Naive thymus-derived CD4-positive, alpha-beta T cell (primary cell): ENCODE data around the gene HIPK2. TPM values are rescaled to one million over a fixed set of nuclear protein-coding genes. Genes with fewer than 3 reads are reported as not detected.

ENCODE experiments used
- ATAC-seq: fragments of 150-1000 bp; cut with Tn5 transposase; 2 replicates; pipeline ENCODE4 v1.10.0; 2021; ENCODE audit warnings: mild to moderate bottlenecking, moderate library complexity
- CTCF ChIA-PET: fragments of 350-600 bp; sonication (Branson Sonifier 250); formaldehyde crosslinking; loops from one replicate; lab custom pipeline; 2021; ENCODE audit warnings: antibody characterized with exemption; lab: Charles Lee
- POLR2A ChIA-PET: fragments of 350-600 bp; sonication (Branson Sonifier 250); formaldehyde crosslinking; loops from one replicate; lab custom pipeline; 2021; ENCODE audit warnings: antibody characterized with exemption, inconsistent platforms; lab: Charles Lee
- DNase-seq, 9 donors: peaks; one replicate each; pipeline versions ENCODE4 v3.0.0 to v3.0.0-alpha.2; 2020 to 2022; ENCODE audit warnings: mixed read lengths in 1 of 9
- H3K27ac ChIP-seq: one replicate; pipeline ENCODE4 v1.7.0; 2013; ENCODE audit warnings: mild to moderate bottlenecking, low read depth, low read length, moderate library complexity
- H3K27me3 ChIP-seq, 2 donors: one replicate each; pipeline ENCODE4 v1.7.0; 2013; ENCODE audit warnings: low read length in 2 of 2, mild to moderate bottlenecking in 2 of 2, moderate library complexity in 2 of 2; ENCODE audit not compliant: control insufficient read depth in 2 of 2, insufficient read depth in 2 of 2
- H3K36me3 ChIP-seq, 3 experiments: 1 replicate in 2 of 3; 2 replicates in 1 of 3; pipeline ENCODE4 v1.7.0; 2013; ENCODE audit warnings: low read length in 3 of 3, mild to moderate bottlenecking in 3 of 3, moderate library complexity in 1 of 3; ENCODE audit not compliant: insufficient read depth in 3 of 3, control insufficient read depth in 2 of 3
- H3K4me1 ChIP-seq, 2 donors: one replicate each; pipeline ENCODE4 v1.7.0; 2013; ENCODE audit warnings: low read length in 2 of 2, mild to moderate bottlenecking in 2 of 2, moderate library complexity in 1 of 2; ENCODE audit not compliant: control insufficient read depth in 2 of 2, insufficient read depth in 2 of 2
- H3K4me3 ChIP-seq: 2 replicates; pipeline ENCODE4 v1.7.0; 2013; ENCODE audit warnings: mild to moderate bottlenecking, low read length
- H3K9me3 ChIP-seq, 3 experiments: 1 replicate in 2 of 3; 2 replicates in 1 of 3; pipeline ENCODE4 v1.7.0; 2013; ENCODE audit warnings: low read length in 3 of 3; ENCODE audit not compliant: control insufficient read depth in 2 of 3
- H3K27ac Mint-ChIP-seq, 9 donors: one replicate each; pipeline ENCODE4 v1.8.0; 2020 to 2022; ENCODE audit warnings: mixed read lengths in 9 of 9, mild to moderate bottlenecking in 8 of 9, moderate library complexity in 5 of 9, inconsistent platforms in 2 of 9
- H3K27me3 Mint-ChIP-seq, 5 donors: one replicate each; pipeline ENCODE4 v1.8.0; 2021 to 2022; ENCODE audit warnings: mixed read lengths in 5 of 5, mild to moderate bottlenecking in 1 of 5
- H3K36me3 Mint-ChIP-seq, 5 donors: one replicate each; pipeline ENCODE4 v1.8.0; 2020 to 2022; ENCODE audit warnings: mixed read lengths in 5 of 5, mild to moderate bottlenecking in 3 of 5, inconsistent platforms in 1 of 5
- H3K4me1 Mint-ChIP-seq, 7 donors: one replicate each; pipeline ENCODE4 v1.8.0; 2020 to 2022; ENCODE audit warnings: mixed read lengths in 7 of 7, mild to moderate bottlenecking in 3 of 7, inconsistent platforms in 1 of 7
- H3K4me3 Mint-ChIP-seq, 10 donors: one replicate each; pipeline ENCODE4 v1.8.0; 2020 to 2022; ENCODE audit warnings: mild to moderate bottlenecking in 10 of 10, mixed read lengths in 10 of 10, moderate library complexity in 6 of 10, inconsistent platforms in 2 of 10
- H3K9me3 Mint-ChIP-seq, 11 donors: one replicate each; pipeline ENCODE4 v1.8.0; 2020 to 2022; ENCODE audit warnings: mixed read lengths in 11 of 11, mild to moderate bottlenecking in 4 of 11, inconsistent platforms in 1 of 11, moderate library complexity in 1 of 11
- intact Hi-C, 2 donors: fragments of 100-400 bp; cut with micrococcal nuclease; formaldehyde crosslinking; loops; one replicate each; pipeline ENCODE4 v1.15.1; 2023
- polyA plus RNA-seq, 2 donors: library from polyadenylated mRNA; unstranded; fragments of 300-500 nt; fragmentation: Illumina TruSeq; gene quantifications; one replicate each; pipeline ENCODE4 v1.2.3, GENCODE V29; 2021
- total RNA-seq, 6 experiments: library from RNA in 5 of 6; stranded (reverse) in 5 of 6; gene quantifications; 1 replicate in 5 of 6; 2 replicates in 1 of 6; pipeline ENCODE4 v1.2.3 and lab custom pipeline; 2021 to 2026

Gene HIPK2
- total and polyA plus RNA-seq, 7 experiments from 2014 or later, result 4.6 to 44.0 (median 36.1) TPM

DNA sequence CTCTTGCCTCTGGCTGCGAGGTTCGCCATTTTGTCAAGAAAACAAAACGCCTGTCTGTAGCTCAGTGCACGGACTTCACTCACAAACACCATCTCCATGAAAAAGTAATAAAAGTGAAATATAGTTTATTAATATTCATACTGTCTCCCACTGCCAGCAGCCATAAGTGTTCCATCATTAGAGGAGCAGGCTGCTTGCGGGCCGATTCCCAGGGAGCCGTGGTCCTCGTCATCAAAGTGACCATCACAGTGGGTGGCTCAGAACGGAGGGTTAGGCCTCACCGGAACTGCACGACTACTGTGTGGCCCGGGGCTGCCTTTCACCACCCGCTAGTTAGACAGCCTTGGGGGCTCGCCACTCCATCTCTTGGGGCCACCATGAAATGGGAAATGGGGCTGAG is 82.7 kb downstream of the HIPK2 start:
- CTCF ChIA-PET, result no interaction called here
- intact Hi-C loops, result no loop called here
- no peaks in the 10 kb centered on the region for H3K9me3 Mint-ChIP-seq
- no peaks in the 10 kb centered on the region for H3K27me3 Mint-ChIP-seq
- Histone ChIP-seq H3K27me3 (no peaks in the 10 kb centered on the region), H3K4me3 (no peak overlapping the region), H3K27ac (no peak overlapping the region), H3K4me1 (peaks cover 0 to 9% of the 10 kb centered on the region in 2 donors), H3K36me3 (peaks cover 0 to 26% (median 0%) of the 10 kb centered on the region in 3 experiments), H3K9me3 (no peaks in the 10 kb centered on the region)
- H3K36me3 Mint-ChIP-seq, result peaks cover 7 to 51% (median 26%) of the 10 kb centered on the region in 5 donors
- H3K4me3 Mint-ChIP-seq, result no peak overlapping the region
- DNase-seq (no peak), ATAC-seq (no peak)
- POLR2A ChIA-PET, result no interaction called here
- H3K4me1 Mint-ChIP-seq, result peaks cover 18 to 58% (median 44%) of the 10 kb centered on the region in 7 donors
- H3K27ac Mint-ChIP-seq, result peak overlapping the region in 2 of 9 donors; percentile 56 to 79

DNA sequence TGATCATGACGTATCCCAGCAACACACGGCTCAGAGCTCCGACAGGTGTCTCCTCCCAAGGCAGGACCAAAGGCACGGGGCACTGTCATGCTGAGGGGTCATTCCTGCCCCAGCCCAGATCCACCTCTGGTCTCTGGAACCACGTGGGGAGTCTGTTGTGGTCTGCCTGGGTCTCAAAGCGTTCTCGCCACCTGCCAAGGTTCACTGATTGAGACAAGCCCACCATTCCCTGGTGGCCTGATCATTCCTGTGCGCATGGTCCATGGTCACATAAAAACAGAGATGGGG is 83.5 kb downstream of the HIPK2 start:
- peaks cover 11 to 54% (median 30%) of the 10 kb centered on the region in 5 donors for H3K36me3 Mint-ChIP-seq
- Histone ChIP-seq H3K36me3 (peaks cover 0 to 24% (median 0%) of the 10 kb centered on the region in 3 experiments), H3K4me1 (peaks cover 0 to 9% of the 10 kb centered on the region in 2 donors), H3K27ac (no peak overlapping the region), H3K27me3 (no peaks in the 10 kb centered on the region), H3K4me3 (no peak overlapping the region), H3K9me3 (no peaks in the 10 kb centered on the region)
- intact Hi-C loops, result no loop called here
- ChIA-PET POLR2A (interaction anchor here (0.7 kb wide), 1 partner anchor 85 kb away, joined by 3 read pairs; no protein-coding TSS in a partner anchor), CTCF (no interaction called here)
- H3K27me3 Mint-ChIP-seq, result no peaks in the 10 kb centered on the region
- DNase-seq, result no peak
- peak overlapping the region in 5 of 9 donors; percentile 6 to 76 (median 63) for H3K27ac Mint-ChIP-seq
- ATAC-seq, result no peak
- H3K4me3 Mint-ChIP-seq, result no peak overlapping the region
- H3K4me1 Mint-ChIP-seq, result peaks cover 14 to 61% (median 45%) of the 10 kb centered on the region in 7 donors
- no peaks in the 10 kb centered on the region for H3K9me3 Mint-ChIP-seq

DNA sequence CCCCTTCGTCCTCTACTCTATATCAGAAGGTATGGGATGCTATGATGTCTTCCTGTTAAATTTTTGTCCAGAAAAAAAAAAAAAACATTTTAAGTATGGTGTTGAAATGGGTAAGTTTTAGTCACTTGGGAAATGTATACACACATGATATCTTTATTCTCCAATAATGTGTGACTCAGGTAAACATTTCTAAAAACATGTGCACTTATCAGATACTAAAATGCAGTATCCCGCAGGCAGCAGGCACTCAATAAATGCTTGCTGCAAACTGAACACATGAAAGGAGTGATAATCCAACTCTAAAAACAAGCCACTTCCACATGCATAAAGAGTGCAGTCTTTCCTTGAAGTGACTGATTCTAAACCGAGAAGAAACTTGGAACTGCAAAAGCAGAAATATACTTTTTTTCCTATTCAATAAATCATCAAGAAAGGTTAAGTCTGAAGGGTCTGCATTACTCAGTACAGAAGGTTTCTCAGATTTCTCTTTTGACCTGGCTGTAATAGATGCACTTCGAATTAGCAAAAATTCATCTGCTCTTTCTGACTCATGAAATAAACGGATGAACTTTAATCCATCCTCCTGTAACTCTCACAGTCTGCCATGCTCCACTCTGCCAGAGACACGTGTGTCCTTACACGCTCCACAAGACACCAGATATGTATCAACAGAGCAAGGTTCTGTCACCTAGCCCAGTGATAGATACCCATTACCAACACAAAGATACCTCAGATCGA is 84.0 kb downstream of the HIPK2 start:
- Mint-ChIP-seq H3K27me3 (no peaks in the 10 kb centered on the region), H3K27ac (peak overlapping the region in 5 of 9 donors; percentile 6 to 63 (median 43)), H3K4me1 (peaks cover 14 to 56% (median 42%) of the 10 kb centered on the region in 7 donors), H3K36me3 (peaks cover 13 to 56% (median 33%) of the 10 kb centered on the region in 5 donors), H3K4me3 (no peak overlapping the region), H3K9me3 (peaks cover 0 to under 1% (median 0%) of the 10 kb centered on the region in 11 donors)
- no peak for DNase-seq
- Histone ChIP-seq H3K36me3 (peaks cover 0 to 22% (median 0%) of the 10 kb centered on the region in 3 experiments), H3K27ac (no peak overlapping the region), H3K4me1 (peaks cover 0 to 9% of the 10 kb centered on the region in 2 donors), H3K27me3 (no peaks in the 10 kb centered on the region), H3K9me3 (no peaks in the 10 kb centered on the region), H3K4me3 (no peak overlapping the region)
- intact Hi-C loops, result no loop called here
- CTCF ChIA-PET, result no interaction called here
- ATAC-seq, result no peak
- POLR2A ChIA-PET, result interaction anchor here (0.7 kb wide), 1 partner anchor 85 kb away, joined by 3 read pairs; no protein-coding TSS in a partner anchor

DNA sequence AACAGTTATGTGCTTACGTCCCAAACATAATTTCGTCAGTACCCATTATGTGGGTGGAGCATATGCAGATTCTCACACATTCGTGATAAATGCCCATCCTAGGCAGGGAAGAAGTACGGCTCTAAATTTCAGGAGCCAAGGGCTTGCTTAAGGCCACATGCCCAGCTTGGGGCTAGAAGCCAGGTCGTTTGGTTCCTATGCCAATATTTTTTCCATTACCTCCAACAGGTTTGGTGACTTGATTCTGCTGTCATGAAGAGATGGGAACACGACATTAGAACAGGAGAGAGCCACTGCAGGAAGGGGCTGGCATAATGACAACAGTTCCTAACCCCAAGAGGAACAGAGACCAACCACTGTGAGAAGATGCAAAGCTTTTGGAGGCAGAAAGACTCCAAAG is 85.1 kb downstream of the HIPK2 start:
- Mint-ChIP-seq H3K27ac (no peak overlapping the region), H3K4me1 (peaks cover 11 to 50% (median 35%) of the 10 kb centered on the region in 7 donors), H3K9me3 (peaks cover 0 to 4% (median 0%) of the 10 kb centered on the region in 11 donors), H3K4me3 (no peak overlapping the region), H3K27me3 (no peaks in the 10 kb centered on the region), H3K36me3 (peaks cover 12 to 61% (median 33%) of the 10 kb centered on the region in 5 donors)
- intact Hi-C loops, result no loop called here
- Histone ChIP-seq H3K4me3 (no peak overlapping the region), H3K27me3 (no peaks in the 10 kb centered on the region), H3K36me3 (peaks cover 0 to 26% (median 0%) of the 10 kb centered on the region in 3 experiments), H3K27ac (no peak overlapping the region), H3K9me3 (no peaks in the 10 kb centered on the region), H3K4me1 (peaks cover 0 to 9% of the 10 kb centered on the region in 2 donors)
- no peak for ATAC-seq
- CTCF ChIA-PET, result interaction anchor here (0.6 to 1.1 kb wide), 2 partner anchors 13 to 48 kb away, joined by 4 to 6 read pairs; no protein-coding TSS in a partner anchor
- POLR2A ChIA-PET, result no interaction called here
- DNase-seq, result no peak

DNA sequence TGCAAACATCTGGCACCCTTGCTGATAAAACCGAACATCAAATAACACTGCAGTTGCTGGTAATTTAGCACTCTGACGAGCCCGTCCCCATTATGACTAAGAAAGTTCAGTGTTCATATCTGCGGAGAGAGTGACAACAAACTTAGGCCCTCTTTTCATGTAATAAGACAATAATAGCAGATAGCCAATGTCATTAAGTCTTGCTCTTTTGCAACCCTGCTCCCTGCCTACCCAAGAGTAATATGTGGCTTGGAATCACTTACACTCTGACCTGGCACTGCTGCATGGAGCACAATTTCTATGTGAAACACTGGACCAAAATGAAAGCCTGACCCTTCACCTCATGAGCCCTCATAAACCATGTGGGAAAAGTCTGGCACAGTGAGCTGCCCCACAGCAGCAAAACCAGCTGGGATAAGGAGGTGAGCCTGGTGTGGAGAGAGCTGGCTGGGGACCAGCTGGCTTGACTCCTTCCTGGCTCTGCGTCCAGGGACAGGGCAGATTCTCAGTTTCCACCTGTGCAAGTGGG is 86.5 kb downstream of the HIPK2 start:
- ATAC-seq, result no peak
- H3K36me3 Mint-ChIP-seq, result peaks cover 15 to 66% (median 44%) of the 10 kb centered on the region in 5 donors
- H3K27ac Mint-ChIP-seq, result peak overlapping the region in 1 of 9 donors; percentile 47

DNA sequence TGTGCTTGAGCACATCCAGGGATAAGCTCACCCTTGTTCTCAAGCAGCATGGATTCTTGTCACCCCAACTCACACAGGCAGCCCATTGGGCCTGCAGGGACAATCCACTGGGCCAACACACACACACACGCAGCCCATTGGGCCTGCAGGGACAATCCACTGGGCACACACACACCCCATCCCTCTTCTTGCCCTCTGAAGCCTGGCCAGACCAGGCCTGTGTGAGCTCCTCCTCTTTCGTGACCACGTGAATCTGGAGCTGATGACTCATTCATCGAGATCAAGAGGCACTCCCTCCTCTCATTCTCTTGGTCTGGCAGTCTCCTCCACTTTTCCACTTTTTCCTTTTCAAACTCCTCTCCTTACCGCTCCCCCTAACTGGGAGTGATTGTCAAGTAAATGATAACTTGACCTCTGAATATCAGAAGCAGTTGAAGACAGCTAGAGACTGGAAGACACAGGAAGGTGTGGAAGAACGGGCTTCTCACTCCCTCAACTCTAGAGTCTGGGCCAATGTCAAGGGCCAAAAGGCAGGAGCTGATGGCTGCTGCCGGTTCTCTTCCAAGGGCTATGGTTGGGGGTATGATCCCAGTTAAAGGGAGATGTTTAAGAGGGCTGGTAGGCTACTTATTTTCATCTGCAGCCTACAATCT is 89.7 kb downstream of the HIPK2 start:
- CTCF ChIA-PET, result interaction anchor here (1.2 kb wide), 1 partner anchor 18 kb away, joined by 4 read pairs; no protein-coding TSS in a partner anchor

More for the DNA sequence above, 86.5 kb downstream of the HIPK2 start:
- CTCF ChIA-PET, result interaction anchor here (1.1 kb wide), 1 partner anchor 46 kb away, joined by 4 read pairs; no protein-coding TSS in a partner anchor
- DNase-seq, result no peak
- POLR2A ChIA-PET, result no interaction called here
- intact Hi-C loops, result no loop called here
- H3K27me3 Mint-ChIP-seq, result no peaks in the 10 kb centered on the region
- H3K27me3 ChIP-seq, result no peaks in the 10 kb centered on the region
- no peaks in the 10 kb centered on the region for H3K4me1 ChIP-seq
- H3K4me3 ChIP-seq, result no peak overlapping the region
- peaks cover 0 to 8% (median 3%) of the 10 kb centered on the region in 11 donors for H3K9me3 Mint-ChIP-seq
- H3K4me3 Mint-ChIP-seq, result no peak overlapping the region
- peaks cover 5 to 41% (median 27%) of the 10 kb centered on the region in 7 donors for H3K4me1 Mint-ChIP-seq
- no peaks in the 10 kb centered on the region for H3K9me3 ChIP-seq
- H3K36me3 ChIP-seq, result peaks cover 0 to 26% (median 0%) of the 10 kb centered on the region in 3 experiments
- H3K27ac ChIP-seq, result no peak overlapping the region

More for the DNA sequence above, 89.7 kb downstream of the HIPK2 start:
- H3K27me3 ChIP-seq, result no peaks in the 10 kb centered on the region
- H3K27me3 Mint-ChIP-seq, result no peaks in the 10 kb centered on the region
- peaks cover 17 to 66% (median 61%) of the 10 kb centered on the region in 5 donors for H3K36me3 Mint-ChIP-seq
- no peak overlapping the region for H3K4me3 Mint-ChIP-seq
- H3K9me3 Mint-ChIP-seq, result peaks cover 3 to 17% (median 8%) of the 10 kb centered on the region in 11 donors
- peak overlapping the region in 4 of 9 donors; percentile 24 to 67 (median 42) for H3K27ac Mint-ChIP-seq
- no peak for ATAC-seq
- H3K4me3 ChIP-seq, result no peak overlapping the region
- POLR2A ChIA-PET, result no interaction called here
- no peak overlapping the region for H3K27ac ChIP-seq
- H3K4me1 Mint-ChIP-seq, result peaks cover 14 to 44% (median 29%) of the 10 kb centered on the region in 7 donors
- no peaks in the 10 kb centered on the region for H3K9me3 ChIP-seq
- peaks cover 0 to 3% of the 10 kb centered on the region in 2 donors for H3K4me1 ChIP-seq
- peaks cover 0 to 21% (median 0%) of the 10 kb centered on the region in 3 experiments for H3K36me3 ChIP-seq
- intact Hi-C loops, result no loop called here
- no peak for DNase-seq
